Psoas muscle (tissue), 8 donors: ENCODE measurements around the gene BHLHA9. TPM values are rescaled to one million over a fixed set of nuclear protein-coding genes. Genes with fewer than 3 reads are reported as not detected.

Experiments
- ATAC-seq, 4 donors: fragments of 200-7000 bp; cut with Tn5 transposase; one replicate each; pipeline ENCODE4 v1.9.1; 2020; ENCODE audit warnings: moderate library complexity in 3 of 4, mild to moderate bottlenecking in 2 of 4
- DNase-seq, 2 donors: peaks; one replicate each; pipeline ENCODE4 v3.0.0-alpha.2; 2020
- H3K27ac ChIP-seq: fragments of 200-600 bp; one replicate; pipeline ENCODE4 v1.8.0; 2022
- H3K27me3 ChIP-seq, 3 donors: fragments of 200-600 bp in 1 of 3; one replicate each; pipeline versions ENCODE4 v1.6.1 to v1.8.0; 2013 to 2022; ENCODE audit warnings: low read length in 2 of 3, mild to moderate bottlenecking in 2 of 3, moderate library complexity in 1 of 3; ENCODE audit not compliant: insufficient read depth in 3 of 3
- H3K36me3 ChIP-seq, 2 donors: fragments of 200-600 bp in 1 of 2; one replicate each; pipeline versions ENCODE4 v1.6.1 to v1.8.0; 2013 to 2022; ENCODE audit warnings: low read depth in 1 of 2, mild to moderate bottlenecking in 1 of 2, moderate library complexity in 1 of 2; ENCODE audit not compliant: insufficient read depth in 1 of 2
- H3K4me1 ChIP-seq: fragments of 200-600 bp; one replicate; pipeline ENCODE4 v1.8.0; 2022
- H3K4me3 ChIP-seq: fragments of 200-600 bp; one replicate; pipeline ENCODE4 v1.8.0; 2022; ENCODE audit warnings: mild to moderate bottlenecking
- H3K9me3 ChIP-seq: fragments of 200-600 bp; one replicate; pipeline ENCODE4 v1.8.0; 2022
- WGBS, 3 donors: extraction: QIAGEN DNeasy Blood & Tissue Kit; methylation state at CpG; one replicate each; pipeline versions ENCODE4 v1.1.6 to v1.1.7; 2013; 5-methylcytosine and 5-hydroxymethylcytosine counted together
- intact Hi-C, 2 donors: fragments of 100-400 bp; cut with DNase I; formaldehyde crosslinking; loops; one replicate each; pipeline versions ENCODE4 v1.11.0 to v1.14.2; 2022
- polyA plus RNA-seq, 3 donors: library from polyadenylated mRNA; stranded (reverse); fragments of 200-250 nt; gene quantifications; one replicate each; pipeline ENCODE4 v1.2.3, GENCODE V29; 2013
- total RNA-seq, 4 donors: library from RNA; stranded (reverse); fragmentation: NEBNext Ultra II Directional in 2 of 4; extraction: Animal tissue kit (Norgen Biotek cat#: 25700) in 2 of 4; gene quantifications; one replicate each; pipeline versions ENCODE4 v1.2.1 to v1.2.4, GENCODE V29; 2021 to 2023
- TF ChIP-seq, protein P1 (sequence below): fragments of 200-600 bp; IDR thresholded peaks from one replicate; pipeline ENCODE4 v1.8.0; 2022; ENCODE audit warnings: antibody characterized with exemption
- donor health status: healthy with polysubstance abuse.
- donor health status: DM: no; HTN: no; CAD: no; lungs with moderate emphysema.
- donor health status: Bipolar disorder and iron deficiency.
- donor health status: healthy.
- donor health status: DM: yes; HTN: yes; CAD: no.
- donor health status: DM: no; HTN: no; CAD: no.
- donor health status: DM: no; HTN: no; CAD: no.
- donor health status: DM: yes; HTN: yes; CAD: no.

BHLHA9 gene
- total and polyA plus RNA-seq, 7 donors, result not detected

DNA sequence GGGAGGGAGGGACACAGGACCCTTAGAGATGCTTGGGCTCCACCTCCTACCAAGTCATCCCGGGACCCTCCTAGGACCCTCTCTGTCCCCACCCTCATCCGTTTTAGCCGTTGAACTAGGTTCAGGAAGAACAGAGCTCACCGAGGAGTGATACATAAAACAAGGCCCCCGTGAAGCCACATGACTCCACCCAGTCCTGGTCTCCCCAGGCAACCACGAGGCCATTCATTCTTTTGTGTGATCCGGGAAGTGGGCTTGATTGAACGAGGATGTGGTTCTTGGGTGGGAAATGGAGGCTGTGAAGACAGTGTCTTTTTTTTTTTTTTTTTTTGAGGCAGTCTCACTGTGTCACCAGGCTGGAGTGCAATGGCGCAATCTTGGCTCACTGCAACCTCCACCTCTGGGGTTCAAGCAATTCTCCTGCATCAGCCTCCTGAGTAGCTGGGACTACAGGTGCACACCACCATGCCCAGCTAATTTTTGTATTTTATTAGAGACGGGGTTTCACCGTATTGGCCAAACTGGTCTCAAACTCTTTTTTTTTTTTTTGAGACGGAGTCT is 24.0 kb downstream of the BHLHA9 start:
- H3K4me3 ChIP-seq, result no peak overlapping the region
- H3K27me3 ChIP-seq, result peaks cover 0 to 23% (median 11%) of the 10 kb centered on the region in 3 donors
- intact Hi-C loops, result no loop called here
- 65 to 68% (median 68%) methylated on average over 12 of the region's 12 CpGs for WGBS, 3 donors
- no peak for DNase-seq
- ATAC-seq, result no peak
- no peaks in the 10 kb centered on the region for H3K4me1 ChIP-seq
- TF ChIP-seq, protein P1, sequence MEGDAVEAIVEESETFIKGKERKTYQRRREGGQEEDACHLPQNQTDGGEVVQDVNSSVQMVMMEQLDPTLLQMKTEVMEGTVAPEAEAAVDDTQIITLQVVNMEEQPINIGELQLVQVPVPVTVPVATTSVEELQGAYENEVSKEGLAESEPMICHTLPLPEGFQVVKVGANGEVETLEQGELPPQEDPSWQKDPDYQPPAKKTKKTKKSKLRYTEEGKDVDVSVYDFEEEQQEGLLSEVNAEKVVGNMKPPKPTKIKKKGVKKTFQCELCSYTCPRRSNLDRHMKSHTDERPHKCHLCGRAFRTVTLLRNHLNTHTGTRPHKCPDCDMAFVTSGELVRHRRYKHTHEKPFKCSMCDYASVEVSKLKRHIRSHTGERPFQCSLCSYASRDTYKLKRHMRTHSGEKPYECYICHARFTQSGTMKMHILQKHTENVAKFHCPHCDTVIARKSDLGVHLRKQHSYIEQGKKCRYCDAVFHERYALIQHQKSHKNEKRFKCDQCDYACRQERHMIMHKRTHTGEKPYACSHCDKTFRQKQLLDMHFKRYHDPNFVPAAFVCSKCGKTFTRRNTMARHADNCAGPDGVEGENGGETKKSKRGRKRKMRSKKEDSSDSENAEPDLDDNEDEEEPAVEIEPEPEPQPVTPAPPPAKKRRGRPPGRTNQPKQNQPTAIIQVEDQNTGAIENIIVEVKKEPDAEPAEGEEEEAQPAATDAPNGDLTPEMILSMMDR, result no peak
- H3K36me3 ChIP-seq, result no peaks in the 10 kb centered on the region
- H3K9me3 ChIP-seq, result no peaks in the 10 kb centered on the region
- no peak overlapping the region for H3K27ac ChIP-seq

DNA sequence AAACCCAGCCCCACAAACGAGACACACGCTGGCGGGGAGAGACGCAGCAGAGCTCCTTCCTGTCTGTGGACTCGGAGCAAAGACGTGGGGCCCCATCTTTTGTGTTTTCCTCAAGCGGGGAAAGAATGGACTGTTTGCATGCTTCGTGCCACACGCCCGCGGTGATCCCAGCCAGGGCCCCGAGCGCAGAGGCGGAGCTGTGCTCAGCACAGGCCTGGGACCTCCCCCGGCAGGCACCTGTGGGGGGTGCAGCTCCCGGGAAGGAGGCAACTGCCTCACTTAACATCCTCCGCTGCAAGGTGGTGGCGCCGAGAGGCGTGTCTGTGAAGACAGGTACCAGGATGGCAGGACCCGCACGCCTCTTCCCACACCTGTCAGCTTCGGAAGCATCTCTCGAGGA is 28.4 kb downstream of the BHLHA9 start:
- Histone ChIP-seq H3K4me3 (no peak overlapping the region), H3K9me3 (no peaks in the 10 kb centered on the region), H3K27me3 (peaks cover 0 to 41% (median 13%) of the 10 kb centered on the region in 3 donors), H3K27ac (no peak overlapping the region), H3K4me1 (no peaks in the 10 kb centered on the region), H3K36me3 (no peaks in the 10 kb centered on the region)
- ATAC-seq (no peak), DNase-seq (no peak)
- 25 to 26% (median 26%) methylated on average over 22 to 24 of the region's 24 CpGs for WGBS, 3 donors
- intact Hi-C loops, result no loop called here
- TF ChIP-seq, protein P1, result no peak

DNA sequence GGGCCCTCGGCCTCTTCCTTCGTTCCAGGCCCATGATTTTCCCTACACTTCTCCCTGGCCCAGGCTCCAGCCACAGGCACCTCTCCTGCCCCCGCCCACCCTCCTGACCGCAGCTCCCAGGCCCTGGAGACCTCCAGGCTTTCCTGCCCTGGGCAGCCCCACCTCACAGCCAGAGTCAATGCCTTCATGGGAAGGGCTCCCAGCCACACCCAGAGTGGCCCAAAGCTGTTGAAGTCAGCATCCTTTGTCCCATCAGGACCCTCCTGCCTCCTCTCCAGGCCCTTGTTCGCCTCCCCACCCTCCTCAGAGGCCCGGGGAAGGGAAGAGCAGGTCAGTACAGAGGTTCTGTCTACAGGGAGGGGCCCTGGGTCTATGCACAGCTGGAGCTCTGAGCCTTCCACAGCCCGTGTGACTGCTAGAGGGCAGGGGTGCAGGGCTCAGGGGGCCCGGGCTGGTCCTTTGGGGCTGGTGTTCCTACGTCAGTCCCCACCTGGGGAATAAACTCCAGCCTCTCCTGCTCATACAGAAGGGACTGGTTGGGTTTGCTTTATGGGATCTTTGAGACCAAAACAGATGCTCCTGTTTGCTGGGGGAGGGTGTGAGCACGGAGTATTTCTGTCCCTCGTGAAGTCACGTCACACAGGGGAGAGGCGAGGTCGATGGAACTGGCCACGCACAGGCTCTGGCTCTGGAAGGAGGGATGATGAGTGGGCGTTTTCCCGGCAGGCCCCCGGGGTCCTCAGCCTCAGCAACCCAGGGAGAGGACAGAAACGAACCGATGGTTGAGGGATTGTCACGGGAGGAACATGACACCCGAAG is 29.5 kb downstream of the BHLHA9 start:
- intact Hi-C loops, result no loop called here
- peak in 1 of 4 donors; percentile 12 for ATAC-seq

DNA sequence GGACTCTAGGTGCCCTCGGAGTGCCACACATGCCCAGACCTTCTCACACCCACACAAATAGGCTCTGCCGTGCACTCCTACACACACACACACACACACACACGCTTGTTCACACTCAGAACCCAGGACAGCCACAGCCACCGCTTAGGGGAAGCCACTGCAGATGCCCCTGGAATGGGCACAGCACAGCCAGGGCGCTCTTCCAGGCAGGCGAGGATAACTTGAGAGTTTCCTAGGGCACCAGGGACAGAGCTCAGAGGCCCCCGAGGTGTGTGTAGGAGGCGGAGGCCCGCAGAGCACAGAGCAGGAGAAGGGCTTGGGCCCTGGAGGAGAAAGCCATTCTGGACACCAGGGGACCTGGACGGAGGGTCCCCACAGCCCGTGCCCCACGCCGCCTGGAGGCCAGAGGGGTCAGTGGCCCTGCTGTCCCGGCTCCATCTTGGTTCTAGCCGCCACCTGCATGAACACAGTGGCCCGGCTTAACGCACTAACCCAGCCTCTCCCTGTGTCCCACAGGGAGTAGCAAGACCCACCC is 30.2 kb downstream of the BHLHA9 start:
- intact Hi-C loops, result no loop called here
- WGBS, 3 donors, result 65 to 73% (median 70%) methylated on average over 17 of the region's 17 CpGs
- no peaks in the 10 kb centered on the region for H3K9me3 ChIP-seq
- DNase-seq (no peak), ATAC-seq (no peak)
- H3K4me3 ChIP-seq, result no peak overlapping the region
- TF ChIP-seq, protein P1, result no peak
- no peak overlapping the region for H3K27ac ChIP-seq
- no peaks in the 10 kb centered on the region for H3K36me3 ChIP-seq
- no peaks in the 10 kb centered on the region for H3K4me1 ChIP-seq
- peaks cover 0 to 40% (median 15%) of the 10 kb centered on the region in 3 donors for H3K27me3 ChIP-seq

More for the DNA sequence above, 29.5 kb downstream of the BHLHA9 start:
- H3K9me3 ChIP-seq, result no peaks in the 10 kb centered on the region
- no peak for DNase-seq
- no peak overlapping the region for H3K4me3 ChIP-seq
- H3K27me3 ChIP-seq, result peaks cover 0 to 41% (median 14%) of the 10 kb centered on the region in 3 donors
- H3K27ac ChIP-seq, result no peak overlapping the region
- TF ChIP-seq, protein P1, result no peak
- 60 to 61% (median 61%) methylated on average over 22 of the region's 22 CpGs for WGBS, 3 donors
- H3K4me1 ChIP-seq, result no peaks in the 10 kb centered on the region
- H3K36me3 ChIP-seq, result no peaks in the 10 kb centered on the region
